PC-3 (cell line): Measurements from ENCODE around the gene LRRC28. TPM values are rescaled to one million over a fixed set of nuclear protein-coding genes. Genes with fewer than 3 reads are reported as not detected.

Experiments used
- ATAC-seq: fragments of 200-7000 bp; cut with Tn5 transposase; 2 replicates; pipeline ENCODE4 v1.9.1; 2020; ENCODE audit warnings: mild to moderate bottlenecking, moderate library complexity
- Bru-seq: library from RNA; stranded (reverse); fragments of 400-500 nt; gene quantifications from one replicate; lab custom pipeline; 2021; lab: Mats Ljungman, UMichigan
- BruChase-seq, 2 experiments: library from RNA; stranded (reverse); fragments of 400-500 nt; gene quantifications; one replicate each; lab custom pipeline; 2021; lab: Mats Ljungman, UMichigan
- BruUV-seq: library from RNA; stranded (reverse); fragments of 400-500 nt; replicated peaks from 2 replicates; lab custom pipeline; 2021; lab: Mats Ljungman, UMichigan
- CTCF ChIA-PET: fragments of 300-600 bp; sonication (Branson Sonifier 250); formaldehyde crosslinking; loops from one replicate; lab custom pipeline; 2022; ENCODE audit warnings: antibody characterized with exemption; lab: Charles Lee
- POLR2A ChIA-PET: fragments of 300-600 bp; sonication (Branson Sonifier 250); formaldehyde crosslinking; loops from one replicate; lab custom pipeline; 2022; ENCODE audit warnings: antibody characterized with exemption; ENCODE audit not compliant: unreplicated experiment; lab: Charles Lee
- DNase-seq: peaks from one replicate; pipeline ENCODE4 v3.0.0-alpha.2; 2015
- H2AFZ ChIP-seq: fragments of 300-600 bp; sonication (generic); 2 replicates; pipeline ENCODE4 v1.6.0; 2016; ENCODE audit warnings: antibody characterized with exemption, low read length
- H3F3A ChIP-seq: fragments of 300-600 bp; sonication (generic); one replicate; pipeline ENCODE4 v1.6.0; 2017; ENCODE audit warnings: antibody characterized with exemption, low read length, control low read depth, mild to moderate bottlenecking; ENCODE audit not compliant: unreplicated experiment
- H3K27ac ChIP-seq: fragments of 300-600 bp; sonication (generic); 2 replicates; pipeline ENCODE4 v1.5.1; 2016; ENCODE audit warnings: mild to moderate bottlenecking, low read length
- H3K27me3 ChIP-seq: fragments of 300-600 bp; sonication (generic); 2 replicates; pipeline ENCODE4 v1.6.1; 2016; ENCODE audit warnings: low read length, mixed read lengths
- H3K36me3 ChIP-seq: fragments of 300-600 bp; sonication (generic); 2 replicates; pipeline ENCODE4 v1.6.1; 2016; ENCODE audit warnings: low read depth, mixed run types, low read length, mixed read lengths
- H3K4me1 ChIP-seq: fragments of 300-600 bp; sonication (generic); 2 replicates; pipeline ENCODE4 v1.5.1; 2016; ENCODE audit warnings: low read length; ENCODE audit not compliant: insufficient read depth
- H3K4me2 ChIP-seq: fragments of 300-600 bp; sonication (generic); 2 replicates; pipeline ENCODE4 v1.6.0; 2016; ENCODE audit warnings: low read length
- H3K4me3 ChIP-seq: fragments of 300-600 bp; sonication (generic); 2 replicates; pipeline ENCODE4 v1.5.1; 2016; ENCODE audit warnings: mild to moderate bottlenecking, low read length, mixed read lengths
- H3K79me2 ChIP-seq: fragments of 300-600 bp; sonication (generic); 2 replicates; pipeline ENCODE4 v1.6.1; 2017; ENCODE audit warnings: low read length, mixed read lengths
- H3K9ac ChIP-seq: fragments of 300-600 bp; sonication (generic); 2 replicates; pipeline ENCODE4 v1.6.0; 2016; ENCODE audit warnings: mild to moderate bottlenecking, low read length
- H3K9me2 ChIP-seq: fragments of 300-600 bp; sonication (generic); replicated peaks from 2 replicates; pipeline ENCODE4 v1.6.1; 2016; ENCODE audit warnings: mixed run types, low read length, mixed read lengths
- H3K9me3 ChIP-seq: fragments of 300-600 bp; sonication (generic); 2 replicates; pipeline ENCODE4 v1.6.1; 2016; ENCODE audit warnings: low read length, mixed read lengths
- H4K20me1 ChIP-seq: fragments of 300-600 bp; sonication (generic); 2 replicates; pipeline ENCODE4 v1.6.1; 2016; ENCODE audit warnings: low read length, mixed read lengths
- EZH2 ChIP-seq: fragments of 300-600 bp; sonication (generic); IDR thresholded peaks from one replicate; pipeline ENCODE4 v1.6.1; 2017; ENCODE audit warnings: antibody characterized with exemption, mild to moderate bottlenecking, low read length; ENCODE audit not compliant: unreplicated experiment
- EZH2phosphoT487 ChIP-seq: fragments of 300-600 bp; sonication (generic); IDR thresholded peaks from 2 replicates; pipeline ENCODE4 v1.6.1; 2018; ENCODE audit warnings: mild to moderate bottlenecking, antibody characterized with exemption, low read length, borderline replicate concordance
- intact Hi-C: fragments of 100-400 bp; cut with micrococcal nuclease; formaldehyde crosslinking; loops from 2 replicates; pipeline ENCODE4 v1.9.0; 2023
- long read RNA-seq: library from polyadenylated mRNA; unstranded; transcript quantifications from one replicate; pipeline ENCODE4 v2.0.0, GENCODE V29; 2021; ENCODE audit not compliant: unreplicated experiment
- total RNA-seq: library from RNA; depleted of rRNA; stranded (reverse); fragments of >200 nt; gene quantifications from 2 replicates; pipeline ENCODE4 v1.2.3, GENCODE V29; 2014; rRNA removed
- TF ChIP-seq, protein P1 (sequence below): fragments of 300-600 bp; sonication (generic); conservative IDR thresholded peaks from 2 replicates; pipeline ENCODE4 v1.5.1; 2017; ENCODE audit warnings: antibody characterized with exemption, low read depth, mild to moderate bottlenecking, low read length

The LRRC28 gene
- total RNA-seq (10.6 and 14.9 TPM in 2 replicates), Bru-seq, nascent RNA (percentile 53 among the genes with signal in this experiment), BruChase-seq, experiment 1, labeled RNA remaining after a 6-hour chase (percentile 48 among the genes with signal in this experiment), BruChase-seq, experiment 2, labeled RNA remaining after a 2-hour chase (percentile 52 among the genes with signal in this experiment)
- long read RNA-seq, full-length matches to known transcripts = 3 of 18 reads
- long read RNA-seq, partial matches to known transcripts = 3 of 18 reads
- long read RNA-seq, other reads (novel, unspliced or antisense) = 12 of 18 reads

DNA sequence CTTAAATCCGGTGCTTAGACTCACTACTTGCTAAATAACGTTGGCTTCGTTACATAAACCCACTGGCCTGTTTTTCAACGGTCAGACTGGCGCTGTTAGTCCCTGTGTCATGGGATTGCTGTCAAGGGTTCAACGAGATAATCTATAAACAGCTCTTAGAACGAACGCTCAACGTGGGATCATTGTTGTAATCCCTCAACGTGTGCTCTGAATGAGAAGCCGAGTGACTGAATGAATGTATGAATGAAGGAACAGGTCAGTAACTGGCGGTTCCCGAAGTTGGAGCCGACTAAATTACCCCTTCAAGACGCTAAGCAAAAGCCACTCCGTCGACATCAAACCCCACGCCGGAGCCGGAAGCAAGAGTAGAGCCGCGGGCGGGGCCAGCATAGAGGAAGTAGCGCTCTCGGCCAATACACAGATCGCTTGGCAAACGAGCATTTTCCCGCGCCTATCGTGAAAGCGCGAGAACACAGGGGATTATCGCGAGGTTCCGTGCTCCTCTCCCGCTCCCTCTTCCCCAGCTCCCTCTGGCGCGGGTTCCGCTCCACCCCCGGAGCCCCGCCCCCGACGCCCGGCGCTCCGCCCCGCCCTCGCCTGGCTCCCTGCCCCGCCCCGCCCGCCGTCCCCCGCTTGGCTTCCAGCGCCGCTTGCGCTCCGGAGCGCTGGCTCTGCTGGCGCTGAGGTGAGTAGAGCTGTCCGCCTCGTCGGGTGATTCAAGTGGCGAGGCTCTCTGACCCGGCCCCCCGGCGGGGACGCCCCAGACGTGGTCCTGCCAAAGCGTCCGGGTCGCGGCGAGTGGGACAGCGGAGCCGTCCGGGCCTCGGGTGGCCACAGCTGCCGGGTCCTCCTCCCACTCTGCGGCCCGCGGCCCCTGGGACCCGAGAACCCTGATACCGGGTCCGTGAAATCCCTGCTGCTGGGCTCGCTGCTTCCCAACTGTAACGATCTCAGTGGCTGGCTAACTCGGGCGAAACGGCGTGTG is at the start of gene LRRC28:
Gene LRRC28 (plus strand): TSS at position 625 of the 985 bp plus-strand sequence. CDS start 4,477 bp downstream, outside the sequence.
- ChIA-PET CTCF (interaction anchor here (0.6 to 1.2 kb wide), 2 partner anchors 828 to 1616 kb away, joined by 4 to 10 read pairs; no protein-coding TSS in a partner anchor), POLR2A (interaction anchor here (0.6 to 0.7 kb wide), 2 partner anchors 159 to 216 kb away, joined by 3 read pairs; no protein-coding TSS in a partner anchor)
- peak within 1 kb of the TSS; percentile 96 for H3K4me2 ChIP-seq
- H3K79me2 ChIP-seq = peaks cover 41% of the 10 kb centered on the region
- H3K27ac ChIP-seq = peak within 1 kb of the TSS; percentile 73
- ATAC-seq = peak; percentile 90
- intact Hi-C loops = loop anchor here (5.0 kb wide), 1 partner anchor 71 kb away; no protein-coding TSS in a partner anchor
- H3F3A ChIP-seq = peaks cover 3% of the 10 kb centered on the region
- H3K9me3 ChIP-seq = no peaks in the 10 kb centered on the region
- peak within 1 kb of the TSS; percentile 94 for H3K9ac ChIP-seq
- peak within 1 kb of the TSS; percentile 93 for H3K4me3 ChIP-seq
- BruUV-seq = TSS peak; percentile 91
- H3K9me2 ChIP-seq = no peaks in the 10 kb centered on the region
- H3K4me1 ChIP-seq = peaks cover 38% of the 10 kb centered on the region
- H3K27me3 ChIP-seq = no peaks in the 10 kb centered on the region
- no peaks in the 10 kb centered on the region for H3K36me3 ChIP-seq
- no peak for TF ChIP-seq EZH2phosphoT487
- TF ChIP-seq, protein P1, sequence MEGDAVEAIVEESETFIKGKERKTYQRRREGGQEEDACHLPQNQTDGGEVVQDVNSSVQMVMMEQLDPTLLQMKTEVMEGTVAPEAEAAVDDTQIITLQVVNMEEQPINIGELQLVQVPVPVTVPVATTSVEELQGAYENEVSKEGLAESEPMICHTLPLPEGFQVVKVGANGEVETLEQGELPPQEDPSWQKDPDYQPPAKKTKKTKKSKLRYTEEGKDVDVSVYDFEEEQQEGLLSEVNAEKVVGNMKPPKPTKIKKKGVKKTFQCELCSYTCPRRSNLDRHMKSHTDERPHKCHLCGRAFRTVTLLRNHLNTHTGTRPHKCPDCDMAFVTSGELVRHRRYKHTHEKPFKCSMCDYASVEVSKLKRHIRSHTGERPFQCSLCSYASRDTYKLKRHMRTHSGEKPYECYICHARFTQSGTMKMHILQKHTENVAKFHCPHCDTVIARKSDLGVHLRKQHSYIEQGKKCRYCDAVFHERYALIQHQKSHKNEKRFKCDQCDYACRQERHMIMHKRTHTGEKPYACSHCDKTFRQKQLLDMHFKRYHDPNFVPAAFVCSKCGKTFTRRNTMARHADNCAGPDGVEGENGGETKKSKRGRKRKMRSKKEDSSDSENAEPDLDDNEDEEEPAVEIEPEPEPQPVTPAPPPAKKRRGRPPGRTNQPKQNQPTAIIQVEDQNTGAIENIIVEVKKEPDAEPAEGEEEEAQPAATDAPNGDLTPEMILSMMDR = no peak
- H4K20me1 ChIP-seq = no peaks in the 10 kb centered on the region
- peak within 1 kb of the TSS; percentile 96 for H2AFZ ChIP-seq
- peak; percentile 99 for DNase-seq

DNA sequence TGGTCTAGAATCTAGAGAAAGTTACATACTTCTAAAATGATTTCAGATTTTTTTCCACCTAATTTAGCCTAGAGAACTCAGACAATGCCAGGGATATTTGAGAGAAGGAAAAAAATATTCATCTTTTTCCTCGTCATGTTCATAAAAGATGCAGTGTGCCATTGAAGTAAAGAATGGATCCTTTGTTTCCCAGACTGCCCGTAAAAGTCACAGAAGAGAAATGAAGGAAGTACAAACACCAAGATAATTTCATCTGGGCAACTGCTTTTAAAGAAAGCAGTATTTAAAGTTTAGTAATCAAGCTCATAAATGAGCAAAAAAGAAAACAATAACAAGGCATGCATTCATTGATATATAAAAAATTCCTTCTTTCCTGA is 49.1 kb upstream of the LRRC28 start:
- Histone ChIP-seq H3F3A (no peaks in the 10 kb centered on the region), H3K27ac (no peak overlapping the region), H3K9me3 (no peaks in the 10 kb centered on the region), H3K9me2 (no peaks in the 10 kb centered on the region), H3K79me2 (no peaks in the 10 kb centered on the region), H3K27me3 (no peaks in the 10 kb centered on the region), H3K4me1 (no peaks in the 10 kb centered on the region), H3K4me2 (no peak overlapping the region), H3K4me3 (no peak overlapping the region), H3K9ac (no peak overlapping the region), H2AFZ (no peak overlapping the region), H4K20me1 (no peaks in the 10 kb centered on the region), H3K36me3 (no peaks in the 10 kb centered on the region; the same call in 1 of the 2 replicates)
- CTCF ChIA-PET = no interaction called here
- no peak for TF ChIP-seq EZH2phosphoT487
- no peak for TF ChIP-seq EZH2
- TF ChIP-seq, protein P1 = no peak
- ATAC-seq = no peak; the same call in 1 of the 2 replicates
- intact Hi-C loops = no loop called here
- BruUV-seq = no TSS peak
- POLR2A ChIA-PET = no interaction called here
- peak; percentile 5 for DNase-seq
